Testis (tissue), 3 donors: ENCODE results near the gene PTMA. TPM values are rescaled to one million over a fixed set of nuclear protein-coding genes. Genes with fewer than 3 reads are reported as not detected.

Experiments used
- DNase-seq: peaks from one replicate; pipeline ENCODE4 v3.0.0-alpha.2; 2019
- H3K27ac ChIP-seq, 2 donors: fragments of 200-600 bp; sonication (generic); one replicate each; pipeline ENCODE4 v1.5.1; 2019
- H3K27me3 ChIP-seq: fragments of 200-600 bp; sonication (generic); one replicate; pipeline ENCODE4 v1.5.1; 2019
- H3K36me3 ChIP-seq: fragments of 200-600 bp; sonication (generic); one replicate; pipeline ENCODE4 v1.5.1; 2017; ENCODE audit warnings: low read depth; ENCODE audit errors: missing control alignments
- H3K4me1 ChIP-seq: fragments of 200-600 bp; sonication (generic); one replicate; pipeline ENCODE4 v1.5.1; 2019
- H3K4me3 ChIP-seq, 2 donors: fragments of 200-600 bp; sonication (generic); one replicate each; pipeline ENCODE4 v1.5.1; 2017 to 2019
- H3K9me3 ChIP-seq: fragments of 200-600 bp; sonication (generic); one replicate; pipeline ENCODE4 v1.5.1; 2017
- CTCF ChIP-seq, 3 experiments: fragments of 450-650 bp in 2 of 3; fragments of 200-600 bp in 1 of 3; sonication (generic) in 1 of 3; IDR thresholded peaks; one replicate each; pipeline ENCODE4 v1.5.1; 2016 to 2019; ENCODE audit warnings: antibody characterized with exemption in 3 of 3, mild to moderate bottlenecking in 2 of 3, moderate library complexity in 1 of 3
- POLR2A ChIP-seq: fragments of 450-650 bp; IDR thresholded peaks from one replicate; pipeline ENCODE4 v1.6.1; 2017; ENCODE audit warnings: antibody characterized with exemption, mild to moderate bottlenecking, moderate library complexity
- WGBS, 2 donors: methylation state at CpG; one replicate each; pipeline ENCODE4 v1.1.5; 2018; 5-methylcytosine and 5-hydroxymethylcytosine counted together
- intact Hi-C: fragments of 100-400 bp; cut with DNase I; formaldehyde crosslinking; loops from one replicate; pipeline ENCODE4 v1.15.1; 2023; ENCODE audit warnings: low total_unique reads
- polyA plus RNA-seq: library from polyadenylated mRNA; stranded (reverse); fragments of 350-450 nt; fragmentation: Illumina TruSeq; extraction: RNeasy Lipid Tissue Mini Kit (QIAGEN cat#74804); gene quantifications from one replicate; pipeline ENCODE4 v1.2.3, GENCODE V29; 2014; ENCODE audit warnings: low read depth, low replicate concordance; ENCODE audit not compliant: insufficient read depth
- total RNA-seq, 2 donors: library from RNA; depleted of rRNA; stranded (reverse); fragments of >200 nt; gene quantifications; one replicate each; pipeline ENCODE4 v1.2.3, GENCODE V29; 2016

Gene PTMA
- total and polyA plus RNA-seq, 3 donors from 2014 or later = 278 to 583 (median 311) TPM

- Histone ChIP-seq H3K4me3 (no peak overlapping the region), H3K36me3 (no peaks in the 10 kb centered on the region), H3K27ac (peak overlapping the region; percentile 53 to 73), H3K27me3 (no peaks in the 10 kb centered on the region), H3K9me3 (no peaks in the 10 kb centered on the region), H3K4me1 (peaks cover 37% of the 10 kb centered on the region)
- intact Hi-C loops = no loop called here
- TF ChIP-seq POLR2A (no peak), CTCF (IDR thresholded peaks at IDR 0.05) (peak; percentile 67 to 74 (median 68))
- 43% methylated on average over 10 to 20 of the region's 20 CpGs for WGBS, 2 donors
- DNase-seq = peak; percentile 58
Observed at GRCh38 chr2:231674587-231675338, 33.6 kb upstream of the PTMA start.

- Histone ChIP-seq H3K9me3 (no peaks in the 10 kb centered on the region), H3K27me3 (no peaks in the 10 kb centered on the region), H3K4me3 (no peak overlapping the region), H3K36me3 (no peaks in the 10 kb centered on the region), H3K27ac (no peak overlapping the region), H3K4me1 (peaks cover 36% of the 10 kb centered on the region)
- intact Hi-C loops = no loop called here
- DNase-seq = no peak
- no peak for TF ChIP-seq POLR2A
- no peak for TF ChIP-seq CTCF (IDR thresholded peaks at IDR 0.05)
- WGBS, 2 donors = 93 to 95% methylated on average over 6 of the region's 6 CpGs
Observed at GRCh38 chr2:231676243-231676642, 32.1 kb upstream of the PTMA start.

GRCh38 chr2:231677632-231678104 is 30.7 kb upstream of the PTMA start:
- no peaks in the 10 kb centered on the region for H3K9me3 ChIP-seq
- DNase-seq = peak; percentile 91
- H3K4me1 ChIP-seq = peaks cover 30% of the 10 kb centered on the region
- no peak overlapping the region for H3K27ac ChIP-seq
- 4 to 10% methylated on average over 8 of the region's 8 CpGs for WGBS, 2 donors
- H3K27me3 ChIP-seq = no peaks in the 10 kb centered on the region
- no peak overlapping the region for H3K4me3 ChIP-seq
- TF ChIP-seq CTCF (IDR thresholded peaks at IDR 0.05) (peak; percentile 95 to 99 (median 98)), POLR2A (no peak)
- H3K36me3 ChIP-seq = no peaks in the 10 kb centered on the region
- intact Hi-C loops = loop anchor here (2.0 kb wide), 1 partner anchor 35 kb away; no protein-coding TSS in a partner anchor

GRCh38 chr2:231679908-231680284 is 28.4 kb upstream of the PTMA start:
- peak overlapping the region in 1 of 2 donors; percentile 61 for H3K4me3 ChIP-seq
- H3K9me3 ChIP-seq = no peaks in the 10 kb centered on the region
- no peak for TF ChIP-seq CTCF (IDR thresholded peaks at IDR 0.05)
- TF ChIP-seq POLR2A = no peak
- DNase-seq = no peak
- intact Hi-C loops = loop anchor here (2.0 kb wide), 1 partner anchor 33 kb away; no protein-coding TSS in a partner anchor
- H3K36me3 ChIP-seq = no peaks in the 10 kb centered on the region
- H3K4me1 ChIP-seq = peaks cover 10% of the 10 kb centered on the region
- H3K27me3 ChIP-seq = no peaks in the 10 kb centered on the region
- WGBS, 2 donors = 59 to 67% methylated on average over 9 to 11 of the region's 11 CpGs
- peak overlapping the region in 1 of 2 donors; percentile 63 for H3K27ac ChIP-seq
